ENCODE results near the gene RBM39. TPM values are rescaled to one million over a fixed set of nuclear protein-coding genes. Genes with fewer than 3 reads are reported as not detected.

RBM39 gene
- total and polyA plus RNA-seq, 2 of the 13 experiments (the other 11 are each of a cell fraction or from before 2014, with no cell fraction given), result 788 to 920 TPM

DNA sequence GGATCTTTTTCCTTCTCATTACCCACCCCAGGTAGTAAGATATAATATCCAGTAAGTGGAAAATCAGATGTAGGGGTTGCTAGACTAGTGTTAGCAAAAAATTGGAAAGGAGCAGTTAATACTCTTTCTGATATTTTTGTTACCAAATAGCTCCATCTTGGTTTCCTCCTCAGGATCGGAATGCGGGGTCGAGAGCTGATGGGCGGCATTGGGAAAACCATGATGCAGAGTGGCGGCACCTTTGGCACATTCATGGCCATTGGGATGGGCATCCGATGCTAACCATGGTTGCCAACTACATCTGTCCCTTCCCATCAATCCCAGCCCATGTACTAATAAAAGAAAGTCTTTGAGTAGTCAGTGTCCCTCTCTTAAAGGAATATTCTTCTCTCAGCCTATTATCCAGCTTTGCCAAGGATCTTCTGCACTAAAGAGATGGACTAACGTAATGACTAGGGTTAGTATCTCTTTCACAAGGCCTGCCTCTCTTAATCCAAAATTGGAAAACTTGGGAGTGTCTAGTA is 41.4 kb downstream of the RBM39 start:
- peak overlapping the region in 2 of 3 experiments; percentile 90 to 98; a peak in 3 of 6 replicates for H3K4me3 ChIP-seq (replicated peaks in 1 of 3; ENCODE audit: insufficient read depth in 1 of 3, low read depth in 2 of 3, low read length in 3 of 3)
- peak overlapping the region; percentile 82 for H3K4me2 ChIP-seq (ENCODE audit: low read depth, low read length)
- peaks cover 38% of the 10 kb centered on the region for H3K79me2 ChIP-seq (ENCODE audit: insufficient read depth, low read length)
- DNase-seq (ENCODE audit: low spot score), result no peak
- H3K27me3 ChIP-seq (ENCODE audit: control insufficient read depth in 1 of 2, insufficient read depth in 2 of 2, low read length in 2 of 2), result no peaks in the 10 kb centered on the region; a peak in 1 of 5 replicates
- intact Hi-C loops (cut with micrococcal nuclease; ENCODE audit: unreplicated experiment) (no loop called here), in situ Hi-C loops (cut with HindIII; ENCODE audit: extremely low pct_ligation_motif_present, low pct_unique_long_range_greater_than_20kb) (no loop called here)
- no TSS peak for BruUV-seq (replicated peaks)
- WGBS (ENCODE audit: low lambda C conversion rate), result 97% methylated on average over 7 of the region's 7 CpGs
- FAIRE-seq, result no peak
- H3K9me3 ChIP-seq (ENCODE audit: low read length), result no peaks in the 10 kb centered on the region
- ChIA-PET CTCF (ENCODE audit: low intra/inter-chr PET ratio, low total read pairs) (no interaction called here), POLR2A (interaction anchor here (0.5 to 23.6 kb wide), 10 partner anchors 12 to 246 kb away, joined by 3 to 319 read pairs (median 9); partner anchors contain the start of genes CEP250, CPNE1, RBM12 and RBM39)
- ATAC-seq, result no peak
- H3K9ac ChIP-seq (ENCODE audit: insufficient read depth, low read depth, low read length), result peak overlapping the region; percentile 97; the same call in 1 of the 2 replicates
- H2AFZ ChIP-seq (ENCODE audit: low read length), result no peak overlapping the region
- peaks cover 35% of the 10 kb centered on the region for H4K20me1 ChIP-seq (ENCODE audit: insufficient read depth, low read length)
- H3K36me3 ChIP-seq (replicated peaks in 1 of 2; ENCODE audit: control insufficient read depth in 1 of 2, insufficient read depth in 2 of 2, low read length in 2 of 2), result peaks cover 13 to 42% of the 10 kb centered on the region in 2 experiments
- peak overlapping the region; percentile 1 for H3K27ac ChIP-seq (ENCODE audit: extremely low read length, insufficient read depth, low read length)
- H3K4me1 ChIP-seq (ENCODE audit: insufficient read depth, low read length), result peaks cover 36% of the 10 kb centered on the region
- TF ChIP-seq, protein P1, sequence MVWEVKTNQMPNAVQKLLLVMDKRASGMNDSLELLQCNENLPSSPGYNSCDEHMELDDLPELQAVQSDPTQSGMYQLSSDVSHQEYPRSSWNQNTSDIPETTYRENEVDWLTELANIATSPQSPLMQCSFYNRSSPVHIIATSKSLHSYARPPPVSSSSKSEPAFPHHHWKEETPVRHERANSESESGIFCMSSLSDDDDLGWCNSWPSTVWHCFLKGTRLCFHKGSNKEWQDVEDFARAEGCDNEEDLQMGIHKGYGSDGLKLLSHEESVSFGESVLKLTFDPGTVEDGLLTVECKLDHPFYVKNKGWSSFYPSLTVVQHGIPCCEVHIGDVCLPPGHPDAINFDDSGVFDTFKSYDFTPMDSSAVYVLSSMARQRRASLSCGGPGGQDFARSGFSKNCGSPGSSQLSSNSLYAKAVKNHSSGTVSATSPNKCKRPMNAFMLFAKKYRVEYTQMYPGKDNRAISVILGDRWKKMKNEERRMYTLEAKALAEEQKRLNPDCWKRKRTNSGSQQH (CRISPR knock-in tag; IDR thresholded peaks at IDR 0.05; ENCODE audit: low read depth), result 0 out of 2 replicates have a peak, but pooled peaks have one; percentile 56
- TF ChIP-seq FOXJ3 (CRISPR knock-in tag; IDR thresholded peaks at IDR 0.05; ENCODE audit: borderline replicate concordance) (no peak), ZNF317 (CRISPR knock-in tag; IDR thresholded peaks at IDR 0.05) (0 out of 2 replicates have a peak, but pooled peaks have one; percentile 16), RXRB (CRISPR knock-in tag; IDR thresholded peaks at IDR 0.05; ENCODE audit: borderline replicate concordance) (peak; percentile 19; the same call in 1 of the 2 replicates), POLR2G (IDR thresholded peaks at IDR 0.05; ENCODE audit: low read depth, low read length) (peak; percentile 60), TP53 (CRISPR knock-in tag; conservative IDR thresholded peaks at IDR 0.05) (no peak), SIN3A (IDR thresholded peaks at IDR 0.05; ENCODE audit: borderline replicate concordance, low read depth, low read length) (0 out of 2 replicates have a peak, but pooled peaks have one; percentile 41), TMF1 (CRISPR knock-in tag; IDR thresholded peaks at IDR 0.05; ENCODE audit: low read depth) (0 out of 2 replicates have a peak, but pooled peaks have one; percentile 3), ERF (CRISPR knock-in tag; IDR thresholded peaks at IDR 0.05) (peak; percentile 13; the same call in 1 of the 2 replicates), ZNF138 (CRISPR knock-in tag; IDR thresholded peaks at IDR 0.05; ENCODE audit: low read depth) (peak; percentile 65; the same call in 1 of the 2 replicates), ZBTB8A (CRISPR knock-in tag; IDR thresholded peaks at IDR 0.05; ENCODE audit: borderline replicate concordance, low read depth) (0 out of 2 replicates have a peak, but pooled peaks have one; percentile 32), RBM22 (optimal IDR thresholded peaks at IDR 0.05; ENCODE audit: low read length) (peak; percentile 96), ZNF430 (CRISPR knock-in tag; IDR thresholded peaks at IDR 0.05) (peak; percentile 42; the same call in 1 of the 2 replicates), SOX5 (CRISPR knock-in tag; IDR thresholded peaks at IDR 0.05; ENCODE audit: borderline replicate concordance) (peak; percentile 31; the same call in 1 of the 2 replicates), NCOA1 (CRISPR knock-in tag; IDR thresholded peaks at IDR 0.05) (no peak; the same call in 1 of the 2 replicates), SIX1 (CRISPR knock-in tag; IDR thresholded peaks at IDR 0.05; ENCODE audit: borderline replicate concordance) (peak; percentile 57; the same call in 1 of the 2 replicates), TOPORS (CRISPR knock-in tag; IDR thresholded peaks at IDR 0.05) (no peak), ZNF326 (CRISPR knock-in tag; IDR thresholded peaks at IDR 0.05; ENCODE audit: borderline replicate concordance) (0 out of 2 replicates have a peak, but pooled peaks have one; percentile 46), THAP11 (CRISPR knock-in tag; IDR thresholded peaks at IDR 0.05) (0 out of 2 replicates have a peak, but pooled peaks have one; percentile 13), ZFP90 (CRISPR knock-in tag; IDR thresholded peaks at IDR 0.05; ENCODE audit: borderline replicate concordance) (no peak)
- TF ChIP-seq, protein P2, sequence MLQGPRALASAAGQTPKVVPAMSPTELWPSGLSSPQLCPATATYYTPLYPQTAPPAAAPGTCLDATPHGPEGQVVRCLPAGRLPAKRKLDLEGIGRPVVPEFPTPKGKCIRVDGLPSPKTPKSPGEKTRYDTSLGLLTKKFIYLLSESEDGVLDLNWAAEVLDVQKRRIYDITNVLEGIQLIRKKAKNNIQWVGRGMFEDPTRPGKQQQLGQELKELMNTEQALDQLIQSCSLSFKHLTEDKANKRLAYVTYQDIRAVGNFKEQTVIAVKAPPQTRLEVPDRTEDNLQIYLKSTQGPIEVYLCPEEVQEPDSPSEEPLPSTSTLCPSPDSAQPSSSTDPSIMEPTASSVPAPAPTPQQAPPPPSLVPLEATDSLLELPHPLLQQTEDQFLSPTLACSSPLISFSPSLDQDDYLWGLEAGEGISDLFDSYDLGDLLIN (CRISPR knock-in tag; IDR thresholded peaks at IDR 0.05; ENCODE audit: borderline replicate concordance), result no peak
- TF ChIP-seq, protein P3, sequence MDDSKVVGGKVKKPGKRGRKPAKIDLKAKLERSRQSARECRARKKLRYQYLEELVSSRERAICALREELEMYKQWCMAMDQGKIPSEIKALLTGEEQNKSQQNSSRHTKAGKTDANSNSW (CRISPR knock-in tag; IDR thresholded peaks at IDR 0.05; ENCODE audit: borderline replicate concordance), result no peak
